Fibroblast of skin of back (primary cell): Measurements from ENCODE around the gene ORMDL3.
"Not testable (repeated sequence)": the region's sequence is repeated elsewhere in the genome, so short reads cannot be mapped to it uniquely, and the experiment has no call there.

Source experiments
- DNase-seq: peaks from one replicate; pipeline ENCODE4 v3.0.0-alpha.2; 2013

Gene ORMDL3

GRCh38 chr17:39923836-39924690, 3.3 kb downstream of the ORMDL3 start:
- DNase-seq = peak; percentile 73

GRCh38 chr17:39923230-39923629, 4.2 kb downstream of the ORMDL3 start:
- DNase-seq = no peak

GRCh38 chr17:39922006-39922405, 5.4 kb downstream of the ORMDL3 start:
- DNase-seq = no peak

- DNase-seq = no peak
These were observed 6.1 kb downstream of the ORMDL3 start for GRCh38 chr17:39921323-39921722.

GRCh38 chr17:39920218-39921210, 6.9 kb downstream of the ORMDL3 start:
- no peak for DNase-seq

GRCh38 chr17:39919087-39919683, 8.2 kb downstream of the ORMDL3 start:
- DNase-seq = no peak

GRCh38 chr17:39916918-39917317, 10.5 kb downstream of the ORMDL3 start:
- DNase-seq = no peak

GRCh38 chr17:39915559-39915958, 11.8 kb downstream of the ORMDL3 start:
- DNase-seq = no peak

- DNase-seq = no peak
These were observed 13.4 kb downstream of the ORMDL3 start for GRCh38 chr17:39913989-39914388.

- no peak for DNase-seq
These were observed 18.5 kb downstream of the ORMDL3 start for GRCh38 chr17:39908789-39909352.

GRCh38 chr17:39904990-39905288, 22.5 kb downstream of the ORMDL3 start:
- DNase-seq = no peak

GRCh38 chr17:39903158-39903884, 24.1 kb downstream of the ORMDL3 start:
- peak; percentile 56 for DNase-seq

- not testable (repeated sequence) for DNase-seq
These were observed 25.4 kb downstream of the ORMDL3 start for GRCh38 chr17:39902027-39902426.

GRCh38 chr17:39899215-39899614, 28.2 kb downstream of the ORMDL3 start:
- DNase-seq = no peak

GRCh38 chr17:39898088-39898487, 29.3 kb downstream of the ORMDL3 start:
- no peak for DNase-seq

GRCh38 chr17:39894681-39895376, 32.6 kb downstream of the ORMDL3 start:
- DNase-seq = no peak

- DNase-seq = no peak
These were observed 38.2 kb downstream of the ORMDL3 start for GRCh38 chr17:39889200-39889599.

GRCh38 chr17:39887078-39887477, 40.3 kb downstream of the ORMDL3 start:
- DNase-seq = no peak

GRCh38 chr17:39886102-39886501, 41.3 kb downstream of the ORMDL3 start:
- DNase-seq = not testable (repeated sequence)

GRCh38 chr17:39872751-39873150, 54.6 kb downstream of the ORMDL3 start:
- DNase-seq = peak; percentile 40

GRCh38 chr17:39871801-39872200, 55.6 kb downstream of the ORMDL3 start:
- no peak for DNase-seq
